Left lobe of liver (tissue), 2 donors: ENCODE results near the gene MAP10. TPM values are rescaled to one million over a fixed set of nuclear protein-coding genes. Genes with fewer than 3 reads are reported as not detected.

Experiments
- ATAC-seq: fragments of 200-7000 bp; cut with Tn5 transposase; one replicate; pipeline ENCODE4 v1.9.1; 2020; ENCODE audit warnings: mild to moderate bottlenecking, moderate library complexity
- DNase-seq: peaks from one replicate; pipeline ENCODE4 v3.0.0-alpha.2; 2020; ENCODE audit warnings: low spot score
- total RNA-seq: library from RNA; stranded (reverse); gene quantifications from one replicate; pipeline ENCODE4 v1.2.1, GENCODE V29; 2021
- donor health status: DM: no; HTN: no; CAD: no; lungs with moderate emphysema.
- donor health status: DM: no; HTN: yes; CAD: no.

The MAP10 gene
- total RNA-seq, 1 donor from 2014 or later: 1.6 TPM

DNA sequence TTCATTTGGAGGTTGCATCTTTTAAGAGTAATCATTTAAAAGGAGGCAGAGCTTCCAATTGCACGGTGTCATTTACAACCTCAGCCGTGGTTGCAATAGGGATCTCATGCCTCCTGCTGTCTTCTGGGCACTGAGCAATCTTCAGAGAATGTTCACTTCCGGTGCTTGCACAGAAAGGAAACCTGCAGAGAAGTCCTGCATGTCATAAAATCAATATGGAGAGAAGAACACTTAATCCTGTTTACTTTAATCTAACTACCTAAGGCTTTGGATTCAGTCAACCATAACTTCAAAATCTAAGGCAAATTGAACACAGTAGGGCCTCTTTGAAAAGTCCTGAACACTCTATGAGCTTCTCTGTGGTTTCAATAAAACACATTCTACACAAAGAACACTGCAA is 11.3 kb upstream of the MAP10 start:
- peak; percentile 90 for ATAC-seq
- no peak for DNase-seq

- ATAC-seq: no peak
- DNase-seq: no peak
Observed at GRCh38 chr1:232795497-232796053, 9.6 kb upstream of the MAP10 start.

DNA sequence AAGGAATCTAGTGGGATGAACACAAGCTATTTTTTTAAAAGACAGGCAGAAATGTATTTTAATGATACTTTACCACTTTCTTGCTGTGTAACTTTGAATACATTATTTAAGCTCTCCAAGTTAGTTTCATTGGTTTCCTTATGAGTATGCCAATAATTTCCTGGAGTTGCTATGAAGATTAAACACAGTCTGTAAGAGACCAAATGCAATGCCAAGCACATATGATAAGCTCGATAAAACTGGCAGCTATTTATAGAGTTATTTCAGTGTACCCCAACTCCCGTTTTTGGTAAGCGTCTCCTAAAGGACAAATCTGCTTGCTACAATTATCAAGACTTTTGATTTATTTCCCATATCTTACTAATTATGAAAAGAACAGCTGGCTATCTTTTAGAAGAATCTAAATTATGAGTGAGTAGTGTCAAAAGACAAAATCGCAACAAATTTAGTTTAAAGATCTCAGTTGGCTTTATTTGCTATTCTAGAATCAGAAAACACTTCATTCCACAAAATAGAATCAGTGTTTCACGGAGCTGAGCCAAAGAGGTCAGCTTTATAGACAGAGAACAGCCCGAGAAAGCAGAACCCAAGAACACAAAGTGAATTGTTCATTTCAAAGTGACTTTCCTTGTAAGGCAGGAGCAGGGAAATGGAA is 7.2 kb upstream of the MAP10 start:
- no peak for ATAC-seq
- no peak for DNase-seq

DNA sequence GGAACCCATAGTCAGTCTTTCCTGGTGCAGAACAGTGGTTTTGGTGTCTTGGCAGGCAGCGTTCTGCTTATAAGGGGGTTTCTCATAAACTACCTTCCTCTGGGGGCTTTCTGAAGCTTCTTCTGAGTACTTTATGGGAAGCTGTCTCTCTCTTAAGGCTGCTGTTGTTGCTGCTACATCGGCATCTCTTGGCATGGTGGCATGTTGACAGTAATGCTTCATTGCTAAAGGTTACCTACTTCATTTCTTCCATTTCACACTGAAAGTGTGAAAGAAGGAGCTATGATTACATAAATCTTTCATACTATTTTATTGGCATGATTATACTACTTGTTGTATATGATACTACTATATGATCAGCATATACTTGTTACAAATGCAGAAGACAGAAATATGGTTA is 6.3 kb upstream of the MAP10 start:
- ATAC-seq (no peak), DNase-seq (no peak)

- ATAC-seq: no peak
- no peak for DNase-seq
Observed at GRCh38 chr1:232806186-232806510, 932 bp downstream of the MAP10 start.

DNA sequence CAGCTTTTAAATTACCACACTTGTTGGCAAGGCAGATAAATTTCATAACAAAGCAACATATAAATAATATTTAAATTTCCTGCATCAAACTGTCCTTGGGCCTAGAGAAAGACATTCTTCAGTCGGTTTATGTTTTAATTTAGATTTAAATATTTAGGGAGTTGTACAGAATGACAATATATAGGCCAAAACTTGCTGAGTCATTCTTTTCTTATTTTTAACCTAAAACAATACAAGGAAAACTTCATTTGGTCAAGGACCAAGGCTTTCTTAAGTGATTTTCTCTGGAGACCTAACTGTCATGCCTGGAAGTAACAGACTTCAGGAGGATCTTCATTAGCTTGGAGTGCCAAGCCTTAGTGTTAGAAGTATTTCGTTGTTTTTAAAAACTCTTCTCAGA is 5.6 kb downstream of the MAP10 start:
- ATAC-seq (no peak), DNase-seq (no peak)

DNA sequence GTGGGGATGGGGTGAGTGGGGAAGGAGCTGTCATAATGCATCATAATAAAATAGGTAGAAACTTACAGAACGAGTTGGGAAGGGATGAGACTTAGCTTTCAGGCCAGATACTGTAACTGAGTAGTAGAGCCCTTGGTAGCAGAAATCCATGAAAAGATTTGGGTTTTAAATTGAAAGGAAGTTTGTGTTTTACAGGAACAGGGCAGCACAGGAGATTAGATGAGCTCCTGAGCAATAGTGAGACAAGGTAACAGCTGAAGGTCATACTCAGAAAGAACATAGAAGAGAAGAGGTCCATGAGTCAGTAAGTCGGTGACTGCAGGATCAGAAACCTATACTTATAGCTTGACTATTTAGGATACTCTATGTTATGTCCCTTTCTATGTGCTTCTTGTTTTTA is 7.3 kb downstream of the MAP10 start:
- DNase-seq: no peak
- ATAC-seq: no peak

- DNase-seq: no peak
- ATAC-seq: no peak
Observed at GRCh38 chr1:232813097-232813496, 7.9 kb downstream of the MAP10 start.

DNA sequence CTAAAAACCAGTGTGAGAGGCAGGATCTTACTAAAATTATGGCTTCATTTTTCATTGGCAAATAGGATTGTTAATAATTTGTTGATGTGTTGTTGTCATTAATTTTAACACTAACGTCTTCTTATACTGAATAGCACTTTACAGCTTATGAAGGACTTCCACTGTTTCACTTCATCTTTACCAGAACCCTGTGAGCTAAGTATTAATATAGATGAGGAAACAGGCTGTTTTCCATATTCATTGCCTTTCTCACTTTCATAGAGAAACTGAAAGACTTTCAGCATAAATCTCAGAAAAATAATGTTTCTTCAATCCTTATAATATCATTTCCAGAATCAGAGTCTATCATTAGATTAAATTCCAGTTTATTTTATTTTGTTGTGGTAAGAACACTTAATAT is 8.5 kb downstream of the MAP10 start:
- ATAC-seq (no peak), DNase-seq (no peak)

DNA sequence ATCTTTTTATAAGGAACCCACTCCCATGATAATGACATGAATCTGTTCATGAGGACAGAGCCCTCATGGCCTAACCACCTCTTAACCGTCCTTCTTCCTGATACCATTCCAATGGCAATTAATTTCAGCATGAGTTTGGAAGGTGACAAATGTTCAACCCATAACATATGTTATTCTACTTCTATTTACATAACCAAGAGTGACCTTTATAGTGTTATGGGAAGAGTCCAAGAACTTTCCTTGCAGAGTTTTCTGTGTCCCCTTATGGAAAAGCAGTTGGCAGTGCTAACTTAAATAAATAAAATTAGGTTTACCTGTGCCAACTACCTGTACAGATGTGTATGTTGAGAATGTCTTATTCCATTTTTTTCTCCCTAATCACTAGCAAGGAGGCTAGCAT is 11.1 kb downstream of the MAP10 start:
- no peak for DNase-seq
- no peak for ATAC-seq

DNA sequence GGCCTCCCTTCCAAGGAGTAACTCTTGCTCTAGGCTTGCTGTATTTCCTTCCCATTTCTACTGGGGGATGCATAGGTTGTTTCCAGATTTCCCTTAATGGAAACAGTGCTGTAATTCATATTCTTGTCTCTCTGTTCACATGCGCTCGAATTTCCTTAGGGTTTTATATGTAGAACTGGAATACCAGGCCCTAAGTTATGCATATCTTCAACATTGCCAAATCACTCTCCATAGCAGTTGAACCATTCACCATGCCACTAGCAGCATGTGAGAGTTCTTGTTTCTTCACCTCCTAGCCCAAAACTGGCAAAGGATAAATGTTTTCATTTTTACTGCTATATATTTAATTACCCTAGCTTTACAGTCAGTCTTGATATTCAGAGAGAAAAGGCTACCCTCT is 12.8 kb downstream of the MAP10 start:
- no peak for ATAC-seq

DNA sequence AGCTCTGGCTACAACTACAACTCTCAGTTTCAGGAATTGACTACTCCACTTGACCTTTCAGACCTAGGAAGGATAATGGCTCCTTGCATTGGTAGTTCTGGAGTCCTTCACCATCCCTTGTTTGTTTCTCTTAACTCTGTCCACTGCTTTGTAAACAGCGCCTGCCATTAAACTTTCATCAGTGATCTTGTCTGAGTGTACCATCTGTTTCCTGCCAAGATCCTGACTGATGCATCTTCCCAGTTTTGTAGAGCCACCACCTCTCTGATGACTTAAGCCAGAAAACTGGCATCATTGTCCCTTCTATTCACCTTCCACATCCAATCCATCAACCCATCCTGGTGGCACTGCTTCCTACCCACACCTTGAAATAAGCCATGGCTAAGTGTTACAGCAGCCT is 15.2 kb downstream of the MAP10 start:
- no peak for ATAC-seq
- no peak for DNase-seq

More for the DNA sequence above, 12.8 kb downstream of the MAP10 start:
- DNase-seq: no peak

- no peak for ATAC-seq
- no peak for DNase-seq
Observed at GRCh38 chr1:232822530-232822929, 17.3 kb downstream of the MAP10 start.

GRCh38 chr1:232826318-232826717 is 21.1 kb downstream of the MAP10 start:
- ATAC-seq (no peak), DNase-seq (no peak)

DNA sequence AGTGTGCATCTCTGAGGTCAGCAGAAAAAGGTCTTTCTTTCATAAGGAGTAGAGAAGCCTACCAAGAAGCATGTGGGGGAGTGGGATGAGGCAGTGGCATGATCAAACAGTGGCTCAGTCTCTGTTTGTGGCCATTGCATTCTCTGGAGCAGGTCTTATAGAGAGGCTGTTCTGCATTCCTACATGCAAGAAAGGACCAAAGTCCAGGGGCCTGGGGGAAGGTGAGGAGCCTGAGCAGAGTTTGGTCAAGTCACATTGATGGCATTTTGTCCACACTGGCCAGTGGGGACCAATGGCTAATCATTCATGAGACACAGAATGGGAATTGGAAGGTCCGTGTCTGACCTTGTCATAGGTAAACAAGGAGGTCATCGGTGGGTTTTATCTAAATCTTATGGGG is 25.4 kb downstream of the MAP10 start:
- no peak for ATAC-seq
- no peak for DNase-seq

- no peak for DNase-seq
- ATAC-seq: no peak
Observed at GRCh38 chr1:232831895-232832294, 26.7 kb downstream of the MAP10 start.

GRCh38 chr1:232834066-232834465 is 28.9 kb downstream of the MAP10 start:
- ATAC-seq: no peak
- DNase-seq: no peak

DNA sequence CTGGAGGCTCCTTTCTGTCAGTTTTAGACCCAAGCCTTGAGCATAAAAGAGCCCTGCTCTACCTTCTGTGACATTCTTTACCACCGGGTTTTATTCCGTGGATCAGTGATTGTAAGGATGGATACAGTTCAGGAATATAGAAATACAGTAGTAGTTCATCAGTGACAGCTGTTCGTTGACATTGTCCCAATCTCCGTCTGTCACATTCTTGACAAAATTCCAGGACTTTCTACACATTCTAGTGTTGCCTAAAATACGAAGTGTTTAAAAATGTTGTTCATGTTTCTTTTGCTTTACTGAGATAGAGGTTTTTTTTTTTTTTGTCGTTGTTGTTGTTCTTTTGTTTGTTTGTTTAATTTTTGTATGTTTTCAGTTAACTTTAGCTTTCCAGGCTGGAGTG is 29.9 kb downstream of the MAP10 start:
- ATAC-seq: no peak

GRCh38 chr1:232837087-232837486 is 31.9 kb downstream of the MAP10 start:
- no peak for ATAC-seq
- DNase-seq: no peak

More for the DNA sequence above, 29.9 kb downstream of the MAP10 start:
- no peak for DNase-seq

DNA sequence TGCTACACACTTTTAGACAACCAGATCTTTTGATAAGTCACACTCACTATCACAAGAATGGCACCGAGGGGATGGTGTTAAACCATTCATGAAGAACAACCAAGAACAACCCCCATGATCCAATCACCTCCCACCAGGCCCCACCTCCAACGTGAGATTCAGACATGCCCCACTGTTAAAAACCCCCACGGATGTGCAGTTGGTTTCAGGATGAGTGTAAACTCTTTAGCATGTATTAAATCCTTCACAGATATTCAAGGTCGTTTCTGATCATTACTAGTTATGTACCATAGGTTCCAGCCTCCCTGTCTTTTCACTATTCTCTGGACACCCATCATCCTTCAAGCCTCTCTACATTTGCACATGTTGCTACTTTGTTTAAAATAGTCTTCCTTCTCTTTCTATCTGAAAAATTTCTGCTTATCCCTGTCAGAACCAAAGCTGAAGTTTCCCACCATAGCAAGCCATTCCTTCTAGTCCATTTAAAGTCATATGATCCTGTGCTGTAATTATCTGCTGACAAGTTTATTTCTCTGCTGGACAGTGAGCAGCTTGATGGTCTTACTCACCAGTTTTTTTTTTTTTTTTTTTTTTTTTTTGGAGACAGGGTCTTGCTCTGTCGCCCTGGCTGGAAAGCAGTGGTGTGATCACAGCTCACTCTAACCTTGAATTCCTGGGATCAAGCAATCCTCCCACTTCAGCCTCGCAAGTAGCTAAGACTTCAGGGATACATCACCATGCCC is 36.8 kb downstream of the MAP10 start:
- no peak for ATAC-seq
- DNase-seq: no peak

GRCh38 chr1:232844791-232845190 is 39.6 kb downstream of the MAP10 start:
- ATAC-seq (no peak), DNase-seq (no peak)

- ATAC-seq (no peak), DNase-seq (no peak)
Observed at GRCh38 chr1:232845406-232845955, 40.3 kb downstream of the MAP10 start.
